Measurements from ENCODE around the gene OTOG. TPM values are rescaled to one million over a fixed set of nuclear protein-coding genes. Genes with fewer than 3 reads are reported as not detected.

Gene OTOG
- total RNA-seq, 1 experiment from 2014 or later = 0.35 TPM

DNA sequence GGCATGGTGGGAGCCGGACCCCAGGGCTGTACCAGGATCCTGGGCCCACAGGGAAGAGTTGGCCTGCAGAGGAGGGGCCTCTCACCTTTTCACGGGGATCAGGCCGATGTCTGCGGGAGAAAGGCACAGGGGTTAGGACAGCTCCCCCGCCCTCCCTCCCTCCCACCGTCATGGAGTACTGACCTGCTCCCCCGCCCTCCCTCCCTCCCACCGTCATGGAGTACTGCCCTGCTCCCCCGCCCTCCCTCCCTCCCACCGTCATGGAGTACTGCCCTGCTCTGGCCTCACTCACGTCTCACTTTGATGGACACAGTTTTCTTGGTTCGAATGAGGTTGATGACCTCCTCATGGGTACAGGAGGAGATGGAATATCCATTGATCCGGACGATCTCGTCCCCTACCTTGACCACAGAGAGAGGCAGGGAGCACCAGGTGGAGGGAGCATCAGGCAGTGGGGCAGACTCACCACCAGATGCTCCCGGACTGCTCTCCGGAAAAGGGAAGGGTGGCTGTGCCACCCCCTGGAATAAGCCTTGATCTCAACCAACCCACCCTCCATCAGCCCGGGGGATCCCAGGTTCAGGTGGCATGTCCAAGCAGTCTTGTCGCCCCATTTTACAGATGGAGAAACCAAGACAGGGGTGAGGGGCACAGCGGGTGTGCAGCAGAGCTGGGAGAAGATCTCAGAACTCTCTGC lies 20.0 kb upstream of the OTOG start:
- H3K9ac ChIP-seq (ENCODE audit: extremely low read depth, insufficient read length, low read length) = no peak overlapping the region
- H4K8ac ChIP-seq (replicated peaks; ENCODE audit: insufficient read length, low read depth, low read length) = no peak overlapping the region
- H4K20me1 ChIP-seq (ENCODE audit: control insufficient read depth, insufficient read depth, insufficient read length) = no peaks in the 10 kb centered on the region
- no peak overlapping the region for H3K14ac ChIP-seq (ENCODE audit: insufficient read depth, low read length)
- no peaks in the 10 kb centered on the region for H3K4me1 ChIP-seq (ENCODE audit: insufficient read depth, low read length)
- Mint-ChIP-seq H3K9me3 (no peaks in the 10 kb centered on the region), H3K4me1 (peaks cover 0 to 21% of the 10 kb centered on the region in 2 experiments; a peak in 2 of 4 replicates), H3K4me3 (no peak overlapping the region), H3K27ac (no peak overlapping the region), H3K36me3 (ENCODE audit: insufficient read depth in 1 of 3, low read depth in 3 of 3) (no peaks in the 10 kb centered on the region), H3K27me3 (ENCODE audit: low read depth) (no peaks in the 10 kb centered on the region; the same call in 1 of the 2 replicates)
- H3K56ac ChIP-seq (ENCODE audit: insufficient read length, low read depth, low read length) = no peak overlapping the region
- H3K4me2 ChIP-seq (ENCODE audit: insufficient read depth, insufficient read length, low read length) = no peak overlapping the region
- H3T11ph ChIP-seq (ENCODE audit: low read length) = no peak overlapping the region
- H3K79me2 ChIP-seq (ENCODE audit: insufficient read depth, low read length) = no peaks in the 10 kb centered on the region
- no peak overlapping the region for H3K27ac ChIP-seq (ENCODE audit: insufficient read length, low read depth, low read length)
- TF ChIP-seq, protein P1, sequence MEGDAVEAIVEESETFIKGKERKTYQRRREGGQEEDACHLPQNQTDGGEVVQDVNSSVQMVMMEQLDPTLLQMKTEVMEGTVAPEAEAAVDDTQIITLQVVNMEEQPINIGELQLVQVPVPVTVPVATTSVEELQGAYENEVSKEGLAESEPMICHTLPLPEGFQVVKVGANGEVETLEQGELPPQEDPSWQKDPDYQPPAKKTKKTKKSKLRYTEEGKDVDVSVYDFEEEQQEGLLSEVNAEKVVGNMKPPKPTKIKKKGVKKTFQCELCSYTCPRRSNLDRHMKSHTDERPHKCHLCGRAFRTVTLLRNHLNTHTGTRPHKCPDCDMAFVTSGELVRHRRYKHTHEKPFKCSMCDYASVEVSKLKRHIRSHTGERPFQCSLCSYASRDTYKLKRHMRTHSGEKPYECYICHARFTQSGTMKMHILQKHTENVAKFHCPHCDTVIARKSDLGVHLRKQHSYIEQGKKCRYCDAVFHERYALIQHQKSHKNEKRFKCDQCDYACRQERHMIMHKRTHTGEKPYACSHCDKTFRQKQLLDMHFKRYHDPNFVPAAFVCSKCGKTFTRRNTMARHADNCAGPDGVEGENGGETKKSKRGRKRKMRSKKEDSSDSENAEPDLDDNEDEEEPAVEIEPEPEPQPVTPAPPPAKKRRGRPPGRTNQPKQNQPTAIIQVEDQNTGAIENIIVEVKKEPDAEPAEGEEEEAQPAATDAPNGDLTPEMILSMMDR (conservative IDR thresholded peaks at IDR 0.05) = no peak
- no peak overlapping the region for H2BK20ac ChIP-seq (ENCODE audit: low read depth, low read length, poor library complexity, severe bottlenecking)
- H4K5ac ChIP-seq (ENCODE audit: insufficient read length, low read depth, low read length) = no peak overlapping the region
- no peak overlapping the region for H2BK5ac ChIP-seq (ENCODE audit: insufficient read length, low read length)
- H3K4ac ChIP-seq (ENCODE audit: low read depth, low read length) = no peak overlapping the region
- no peak overlapping the region for H2AK5ac ChIP-seq (ENCODE audit: insufficient read length, low read length)
- no peak overlapping the region for H3K23ac ChIP-seq (ENCODE audit: insufficient read length, low read depth, low read length)
- no peaks in the 10 kb centered on the region for H3K9me3 ChIP-seq (ENCODE audit: control insufficient read depth, low read depth, low read length)
- H3K27me3 ChIP-seq (ENCODE audit: insufficient read depth, low read length) = no peaks in the 10 kb centered on the region
- H2BK15ac ChIP-seq (ENCODE audit: low read depth, low read length) = no peak overlapping the region
- H2AFZ ChIP-seq (ENCODE audit: low read length) = no peak overlapping the region
- no peak for DNase-seq
- no peaks in the 10 kb centered on the region for H3K23me2 ChIP-seq (ENCODE audit: insufficient read length, low read depth, low read length, poor library complexity, severe bottlenecking)
- no peak overlapping the region for H2BK12ac ChIP-seq (ENCODE audit: insufficient read length, low read depth, low read length)
- no peak overlapping the region for H4K91ac ChIP-seq (ENCODE audit: insufficient read length, low read depth, low read length)
- no peak overlapping the region for H2BK120ac ChIP-seq (ENCODE audit: low read depth, low read length, poor library complexity, severe bottlenecking)
- H3K79me1 ChIP-seq (ENCODE audit: insufficient read depth, low read depth, low read length, poor library complexity, severe bottlenecking) = no peaks in the 10 kb centered on the region
- no peak overlapping the region for H3K18ac ChIP-seq (ENCODE audit: insufficient read length, low read depth, low read length)
- no CpG with 5 or more reads among the region's 20 CpGs for WGBS (ENCODE audit: extremely low coverage, insufficient read length, low lambda C conversion rate)
